Fibroblast of mammary gland (primary cell): ENCODE data around the gene PARD3B.

Experiments used
- DNase-seq: peaks from one replicate; pipeline ENCODE4 v3.0.0-alpha.2; 2010; ENCODE audit warnings: low read depth
- H3K4me3 ChIP-seq: 2 replicates; pipeline ENCODE4 v1.5.1; 2011; ENCODE audit warnings: low read depth, mild to moderate bottlenecking, low read length, moderate library complexity; ENCODE audit not compliant: control insufficient read depth
- CTCF ChIP-seq: conservative IDR thresholded peaks from 2 replicates; pipeline ENCODE4 v1.5.1; 2011; ENCODE audit warnings: low read depth, low read length, inconsistent platforms; ENCODE audit not compliant: control insufficient read depth, insufficient read depth

The PARD3B gene

DNA sequence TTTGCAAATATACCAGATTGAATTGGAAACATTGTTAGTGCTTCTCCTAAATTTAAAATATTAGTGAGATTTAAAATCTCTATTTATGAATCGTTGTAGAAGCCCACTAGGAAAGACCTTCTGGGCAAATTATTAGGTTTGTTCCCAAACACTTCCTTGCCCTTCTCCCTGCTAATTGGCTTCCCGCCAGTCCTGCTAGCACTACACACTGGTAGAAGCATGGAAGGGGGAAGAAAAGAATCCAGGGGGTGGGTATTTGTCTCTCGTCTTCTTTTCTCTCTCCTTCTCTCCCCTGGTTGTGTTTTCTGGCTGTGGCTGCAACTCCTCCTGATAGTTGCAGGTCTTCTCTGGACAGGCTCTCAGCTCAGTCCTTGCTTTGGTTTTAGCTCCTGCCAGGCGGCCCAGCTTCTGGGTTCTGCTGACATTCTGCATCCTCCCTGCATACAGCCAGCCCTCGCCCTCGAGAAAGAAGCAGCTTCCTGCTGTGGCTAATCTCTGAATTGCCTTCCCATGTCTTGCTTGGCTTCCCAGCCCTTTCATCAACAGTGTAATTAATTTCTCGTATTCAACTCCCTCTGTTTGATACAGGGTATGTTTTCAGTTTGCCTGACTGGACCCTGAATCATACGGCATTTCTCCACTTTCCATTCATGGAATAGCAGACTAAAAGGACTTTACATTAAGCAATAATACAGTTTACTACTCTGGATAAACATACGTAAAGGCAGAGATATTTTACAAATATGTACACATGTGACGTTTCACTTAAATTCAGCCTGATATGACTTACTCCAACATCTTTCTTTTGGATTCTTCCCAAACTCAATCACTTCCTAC, 6.9 kb upstream of the PARD3B start:
- DNase-seq: peak; percentile 17
- no peak for TF ChIP-seq CTCF
- H3K4me3 ChIP-seq: no peak overlapping the region

- TF ChIP-seq CTCF: no peak
- DNase-seq: no peak
- no peak overlapping the region for H3K4me3 ChIP-seq
These were observed 6.3 kb upstream of the PARD3B start for GRCh38 chr2:204539019-204539385.

DNA sequence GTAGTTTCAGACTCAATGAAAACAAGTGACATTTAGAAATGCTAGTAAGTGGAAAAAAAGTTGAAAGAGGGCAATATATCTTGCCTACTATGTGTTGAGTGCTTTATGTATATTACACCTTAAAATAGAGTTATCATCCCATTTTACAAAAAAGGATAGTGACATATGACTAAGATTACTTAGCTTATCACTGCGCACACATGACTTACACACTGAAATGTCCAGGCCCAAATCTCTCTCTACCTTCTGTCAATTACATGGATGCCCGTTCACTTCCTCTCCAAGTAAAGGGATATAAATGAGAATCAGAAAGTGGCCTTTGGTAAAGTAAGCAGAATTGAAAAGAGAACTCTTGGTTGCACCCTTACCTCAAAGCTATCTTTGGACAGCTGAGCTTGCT, 3.6 kb upstream of the PARD3B start:
- no peak overlapping the region for H3K4me3 ChIP-seq
- DNase-seq: no peak
- TF ChIP-seq CTCF: no peak

- no peak for TF ChIP-seq CTCF
- peak; percentile 28 for DNase-seq
- H3K4me3 ChIP-seq: no peak overlapping the region
These were observed 2.2 kb upstream of the PARD3B start for GRCh38 chr2:204542982-204543608.

- peak overlapping the region; percentile 51 for H3K4me3 ChIP-seq
- no peak for DNase-seq
These were observed 823 bp downstream of the PARD3B start for GRCh38 chr2:204545861-204546735.

More at GRCh38 chr2:204545861-204546735, 823 bp downstream of the PARD3B start:
- TF ChIP-seq CTCF: no peak
